ENCODE results near the gene NKD2.
"Not testable (repeated sequence)": the region's sequence is repeated elsewhere in the genome, so short reads cannot be mapped to it uniquely, and the experiment has no call there.

Gene NKD2

DNA sequence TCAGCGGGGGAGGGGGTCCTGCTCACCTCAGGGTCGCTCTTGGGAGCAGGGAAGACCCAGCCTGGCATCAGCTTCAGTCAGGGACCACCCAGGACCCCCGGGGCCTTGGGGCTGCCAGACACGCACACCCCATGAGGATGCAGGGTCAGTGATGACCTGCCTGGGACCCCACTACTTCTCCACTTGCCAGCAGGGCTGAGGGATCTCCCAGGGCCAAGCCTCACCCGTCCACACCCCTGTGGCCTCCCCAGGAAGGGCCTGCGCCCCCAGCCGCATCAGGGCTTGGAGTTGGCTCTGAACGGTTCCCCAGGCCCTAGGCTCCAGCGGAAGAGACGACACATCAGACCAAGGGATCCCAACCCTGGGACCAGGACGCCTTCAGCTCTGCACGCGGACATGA, 69.6 kb downstream of the NKD2 start:
- no peaks in the 10 kb centered on the region for H3K27me3 ChIP-seq (ENCODE audit: insufficient read depth, insufficient read length)
- no peak for TF ChIP-seq ZNF274 (IDR thresholded peaks at IDR 0.05; ENCODE audit: low read depth, low read length)
- TF ChIP-seq SUZ12 (IDR thresholded peaks at IDR 0.05; ENCODE audit: extremely low read depth, insufficient read depth, insufficient read length) = no peak
- TF ChIP-seq YY1 (IDR thresholded peaks at IDR 0.05; ENCODE audit: insufficient read depth, insufficient read length) = no peak
- DNase-seq (ENCODE audit: low read depth, low spot score) = no peak
- H3K9ac ChIP-seq (ENCODE audit: insufficient read length, low read depth) = no peak overlapping the region
- no peak overlapping the region for H3K4me3 ChIP-seq (ENCODE audit: insufficient read length, low read depth)
- H3K4me1 ChIP-seq (ENCODE audit: insufficient read depth, insufficient read length) = no peaks in the 10 kb centered on the region
- H3K36me3 ChIP-seq (ENCODE audit: insufficient read depth, insufficient read length, low read length) = peaks cover 63% of the 10 kb centered on the region
- H3K9me3 ChIP-seq (ENCODE audit: insufficient read depth, low read length) = no peaks in the 10 kb centered on the region

DNA sequence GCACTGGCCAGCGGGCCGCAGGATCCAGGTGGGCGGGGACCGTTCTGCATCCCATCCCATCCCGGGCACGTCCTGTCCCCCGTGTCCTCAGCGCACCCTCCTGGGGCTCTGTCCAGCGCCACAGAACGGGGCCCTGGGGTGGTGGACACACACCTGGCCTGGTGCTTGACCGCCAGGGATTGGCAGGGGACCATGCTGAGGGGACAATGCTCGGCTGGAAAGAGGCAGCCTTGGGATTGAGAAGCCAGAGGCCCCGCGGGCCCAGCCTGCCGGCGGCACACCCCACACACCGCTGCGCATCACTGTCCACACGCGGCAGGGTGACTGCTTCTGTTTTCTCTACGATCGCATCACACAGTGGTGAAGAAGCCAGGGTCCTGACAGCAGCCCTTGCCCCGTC, 70.2 kb downstream of the NKD2 start:
- Histone ChIP-seq H3K27me3 (ENCODE audit: insufficient read depth, insufficient read length) (no peaks in the 10 kb centered on the region), H3K9ac (ENCODE audit: insufficient read length, low read depth) (no peak overlapping the region), H3K4me3 (ENCODE audit: insufficient read length, low read depth) (no peak overlapping the region), H3K4me1 (ENCODE audit: insufficient read depth, insufficient read length) (no peaks in the 10 kb centered on the region), H3K36me3 (ENCODE audit: insufficient read depth, insufficient read length, low read length) (peaks cover 63% of the 10 kb centered on the region), H3K9me3 (ENCODE audit: insufficient read depth, low read length) (no peaks in the 10 kb centered on the region)
- no peak for TF ChIP-seq ZNF274 (IDR thresholded peaks at IDR 0.05; ENCODE audit: low read depth, low read length)
- no peak for TF ChIP-seq YY1 (IDR thresholded peaks at IDR 0.05; ENCODE audit: insufficient read depth, insufficient read length)
- TF ChIP-seq SUZ12 (IDR thresholded peaks at IDR 0.05; ENCODE audit: extremely low read depth, insufficient read depth, insufficient read length) = no peak
- no peak for DNase-seq (ENCODE audit: low read depth, low spot score)

- no peak overlapping the region for H3K4me3 ChIP-seq (ENCODE audit: insufficient read length, low read depth)
- H3K27me3 ChIP-seq (ENCODE audit: insufficient read depth, insufficient read length) = no peaks in the 10 kb centered on the region
- H3K9ac ChIP-seq (ENCODE audit: insufficient read length, low read depth) = no peak overlapping the region
- no peaks in the 10 kb centered on the region for H3K9me3 ChIP-seq (ENCODE audit: insufficient read depth, low read length)
- DNase-seq (ENCODE audit: low read depth, low spot score) = no peak
- H3K36me3 ChIP-seq (ENCODE audit: insufficient read depth, insufficient read length, low read length) = peaks cover 63% of the 10 kb centered on the region
- no peaks in the 10 kb centered on the region for H3K4me1 ChIP-seq (ENCODE audit: insufficient read depth, insufficient read length)
- TF ChIP-seq ZNF274 (IDR thresholded peaks at IDR 0.05; ENCODE audit: low read depth, low read length) = no peak
- no peak for TF ChIP-seq SUZ12 (IDR thresholded peaks at IDR 0.05; ENCODE audit: extremely low read depth, insufficient read depth, insufficient read length)
- no peak for TF ChIP-seq YY1 (IDR thresholded peaks at IDR 0.05; ENCODE audit: insufficient read depth, insufficient read length)
Measured at GRCh38 chr5:1079486-1079885, 70.9 kb downstream of the NKD2 start.

- Histone ChIP-seq H3K4me1 (ENCODE audit: insufficient read depth, insufficient read length) (no peaks in the 10 kb centered on the region), H3K9ac (ENCODE audit: insufficient read length, low read depth) (no peak overlapping the region)
- no peak for DNase-seq (ENCODE audit: low read depth, low spot score)
Measured at GRCh38 chr5:1079961-1080360, 71.4 kb downstream of the NKD2 start.

GRCh38 chr5:1080432-1080831, 71.8 kb downstream of the NKD2 start:
- Histone ChIP-seq H3K9me3 (ENCODE audit: insufficient read depth, low read length) (no peaks in the 10 kb centered on the region), H3K27me3 (ENCODE audit: insufficient read depth, insufficient read length) (no peaks in the 10 kb centered on the region), H3K36me3 (ENCODE audit: insufficient read depth, insufficient read length, low read length) (peaks cover 63% of the 10 kb centered on the region), H3K9ac (ENCODE audit: insufficient read length, low read depth) (no peak overlapping the region), H3K4me1 (ENCODE audit: insufficient read depth, insufficient read length) (no peaks in the 10 kb centered on the region), H3K4me3 (ENCODE audit: insufficient read length, low read depth) (no peak overlapping the region)
- TF ChIP-seq YY1 (IDR thresholded peaks at IDR 0.05; ENCODE audit: insufficient read depth, insufficient read length) = no peak
- TF ChIP-seq SUZ12 (IDR thresholded peaks at IDR 0.05; ENCODE audit: extremely low read depth, insufficient read depth, insufficient read length) = no peak
- no peak for TF ChIP-seq ZNF274 (IDR thresholded peaks at IDR 0.05; ENCODE audit: low read depth, low read length)
- DNase-seq (ENCODE audit: low read depth, low spot score) = no peak

More at GRCh38 chr5:1079961-1080360, 71.4 kb downstream of the NKD2 start:
- Histone ChIP-seq H3K27me3 (ENCODE audit: insufficient read depth, insufficient read length) (no peaks in the 10 kb centered on the region), H3K4me3 (ENCODE audit: insufficient read length, low read depth) (no peak overlapping the region), H3K36me3 (ENCODE audit: insufficient read depth, insufficient read length, low read length) (peaks cover 63% of the 10 kb centered on the region), H3K9me3 (ENCODE audit: insufficient read depth, low read length) (no peaks in the 10 kb centered on the region)
- TF ChIP-seq YY1 (IDR thresholded peaks at IDR 0.05; ENCODE audit: insufficient read depth, insufficient read length) = no peak
- no peak for TF ChIP-seq SUZ12 (IDR thresholded peaks at IDR 0.05; ENCODE audit: extremely low read depth, insufficient read depth, insufficient read length)
- TF ChIP-seq ZNF274 (IDR thresholded peaks at IDR 0.05; ENCODE audit: low read depth, low read length) = no peak

DNA sequence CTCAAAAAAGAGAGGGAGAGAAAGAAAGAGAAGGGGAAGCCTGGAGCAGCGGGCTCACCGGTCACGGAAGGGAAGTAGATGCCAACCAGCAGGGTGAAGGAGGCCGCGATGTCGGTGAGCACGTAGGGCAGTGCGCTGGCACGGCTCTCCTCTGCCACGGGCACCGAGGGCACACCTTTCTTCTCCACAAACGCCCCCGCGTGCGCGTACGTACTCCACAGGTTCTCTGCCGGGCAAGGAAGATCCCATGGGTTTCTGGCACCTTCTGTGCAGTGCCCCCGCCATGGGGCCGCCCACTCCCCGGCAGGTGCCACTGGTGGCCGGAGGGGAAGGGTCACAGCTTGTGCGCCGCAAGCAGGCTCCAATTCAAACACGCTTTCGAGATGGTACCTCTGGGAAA, 72.9 kb downstream of the NKD2 start:
- Histone ChIP-seq H3K36me3 (ENCODE audit: insufficient read depth, insufficient read length, low read length) (peaks cover 63% of the 10 kb centered on the region), H3K9ac (ENCODE audit: insufficient read length, low read depth) (no peak overlapping the region), H3K4me1 (ENCODE audit: insufficient read depth, insufficient read length) (no peaks in the 10 kb centered on the region), H3K9me3 (ENCODE audit: insufficient read depth, low read length) (no peaks in the 10 kb centered on the region), H3K4me3 (ENCODE audit: insufficient read length, low read depth) (no peak overlapping the region), H3K27me3 (ENCODE audit: insufficient read depth, insufficient read length) (no peaks in the 10 kb centered on the region)
- DNase-seq (ENCODE audit: low read depth, low spot score) = no peak
- TF ChIP-seq YY1 (IDR thresholded peaks at IDR 0.05; ENCODE audit: insufficient read depth, insufficient read length) (no peak), SUZ12 (IDR thresholded peaks at IDR 0.05; ENCODE audit: extremely low read depth, insufficient read depth, insufficient read length) (no peak), ZNF274 (IDR thresholded peaks at IDR 0.05; ENCODE audit: low read depth, low read length) (no peak)

DNA sequence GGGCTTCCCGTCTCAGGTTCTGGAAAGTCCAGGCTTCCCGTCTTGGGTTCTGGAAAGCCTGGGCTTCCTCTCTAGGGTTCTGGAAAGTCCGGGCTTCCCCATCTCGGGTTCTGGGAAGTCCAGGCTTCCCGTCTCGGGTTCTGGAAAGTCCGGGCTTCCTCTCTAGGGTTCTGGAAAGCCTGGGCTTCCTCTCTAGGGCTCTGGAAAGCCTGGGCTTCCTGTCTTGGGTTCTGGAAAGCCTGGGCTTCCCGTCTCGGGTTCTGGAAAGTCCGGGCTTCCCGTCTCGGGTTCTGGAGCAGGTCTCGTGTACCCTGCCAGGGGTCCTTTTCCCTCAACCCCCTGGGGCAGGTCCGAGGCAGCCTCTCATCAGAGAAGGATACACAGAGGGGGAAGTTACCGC, 74.4 kb downstream of the NKD2 start:
- H3K4me3 ChIP-seq (ENCODE audit: insufficient read length, low read depth); DNase-seq (ENCODE audit: low read depth, low spot score); H3K9me3 ChIP-seq (ENCODE audit: insufficient read depth, low read length); H3K27me3 ChIP-seq (ENCODE audit: insufficient read depth, insufficient read length); H3K9ac ChIP-seq (ENCODE audit: insufficient read length, low read depth); H3K4me1 ChIP-seq (ENCODE audit: insufficient read depth, insufficient read length): not testable (repeated sequence)
- peaks cover 65% of the 10 kb centered on the region for H3K36me3 ChIP-seq (ENCODE audit: insufficient read depth, insufficient read length, low read length)
